Naive thymus-derived CD8-positive, alpha-beta T cell (primary cell): Measurements from ENCODE around the gene FMN1. TPM values are rescaled to one million over a fixed set of nuclear protein-coding genes. Genes with fewer than 3 reads are reported as not detected.
A peak's percentile ranks its signal among the peaks of the same experiment; 100 is the strongest.

Experiments used
- ATAC-seq, 2 donors: fragments of 150-1000 bp; cut with Tn5 transposase in 1 of 2; sonication (Bioruptor Pico), chemical (Tn5 transposase) in 1 of 2; 1 replicate in 1 of 2; 2 replicates in 1 of 2; pipeline ENCODE4 v1.10.0; 2021; ENCODE audit warnings: mild to moderate bottlenecking in 2 of 2, moderate library complexity in 2 of 2
- POLR2A ChIA-PET: fragments of 350-600 bp; sonication (Branson Sonifier 250); formaldehyde crosslinking; loops from one replicate; lab custom pipeline; 2021; ENCODE audit warnings: antibody characterized with exemption; lab: Charles Lee
- DNase-seq, 10 donors: peaks; one replicate each; pipeline versions ENCODE4 v3.0.0 to v3.0.0-alpha.2; 2020 to 2022
- H3K27ac Mint-ChIP-seq, 10 donors: one replicate each; pipeline ENCODE4 v1.8.0; 2020 to 2022; ENCODE audit warnings: mild to moderate bottlenecking in 10 of 10, mixed read lengths in 10 of 10, moderate library complexity in 4 of 10, inconsistent platforms in 1 of 10
- H3K27me3 Mint-ChIP-seq, 5 donors: one replicate each; pipeline ENCODE4 v1.8.0; 2021 to 2022; ENCODE audit warnings: mixed read lengths in 5 of 5
- H3K36me3 Mint-ChIP-seq, 3 donors: one replicate each; pipeline ENCODE4 v1.8.0; 2020 to 2022; ENCODE audit warnings: mixed read lengths in 3 of 3, mild to moderate bottlenecking in 2 of 3, inconsistent platforms in 1 of 3
- H3K4me1 Mint-ChIP-seq, 4 donors: one replicate each; pipeline ENCODE4 v1.8.0; 2021 to 2022; ENCODE audit warnings: mixed read lengths in 4 of 4
- H3K4me3 Mint-ChIP-seq, 10 donors: one replicate each; pipeline ENCODE4 v1.8.0; 2020 to 2022; ENCODE audit warnings: mild to moderate bottlenecking in 10 of 10, mixed read lengths in 10 of 10, moderate library complexity in 6 of 10, inconsistent platforms in 1 of 10
- H3K9me3 Mint-ChIP-seq, 9 donors: one replicate each; pipeline ENCODE4 v1.8.0; 2020 to 2022; ENCODE audit warnings: mixed read lengths in 9 of 9, mild to moderate bottlenecking in 3 of 9, inconsistent platforms in 1 of 9, moderate library complexity in 1 of 9
- polyA plus RNA-seq, 3 donors: library from polyadenylated mRNA; unstranded; fragments of 300-500 nt; fragmentation: Illumina TruSeq; gene quantifications; one replicate each; pipeline ENCODE4 v1.2.3, GENCODE V29; 2021
- total RNA-seq, 8 experiments: library from RNA in 2 of 8; stranded (reverse) in 2 of 8; gene quantifications; one replicate each; pipeline ENCODE4 v1.2.3 and lab custom pipeline; 2021 to 2026

FMN1 gene
- total and polyA plus RNA-seq, 5 experiments from 2014 or later: 0.19 to 0.42 (median 0.21) TPM; not detected in 2

- H3K27ac Mint-ChIP-seq: peak overlapping the region in 6 of 10 donors; percentile 63 to 93 (median 84)
- no peak overlapping the region for H3K4me3 Mint-ChIP-seq
- no peaks in the 10 kb centered on the region for H3K27me3 Mint-ChIP-seq
Measured at GRCh38 chr15:33046329-33046728, 148.2 kb downstream of the FMN1 start.

GRCh38 chr15:33045066-33045810 lies 149.3 kb downstream of the FMN1 start:
- Mint-ChIP-seq H3K9me3 (peaks cover 0 to 32% (median 16%) of the 10 kb centered on the region in 9 donors), H3K4me1 (peaks cover 0 to 16% (median 7%) of the 10 kb centered on the region in 4 donors)
- POLR2A ChIA-PET: no interaction called here

More at GRCh38 chr15:33046329-33046728, 148.2 kb downstream of the FMN1 start:
- ATAC-seq (no peak), DNase-seq (no peak)
- Mint-ChIP-seq H3K9me3 (peaks cover 0 to 32% (median 16%) of the 10 kb centered on the region in 9 donors), H3K36me3 (peaks cover 0 to 29% (median 3%) of the 10 kb centered on the region in 3 donors), H3K4me1 (peaks cover 0 to 16% (median 7%) of the 10 kb centered on the region in 4 donors)
- POLR2A ChIA-PET: no interaction called here

GRCh38 chr15:33044598-33044997 lies 149.9 kb downstream of the FMN1 start:
- Mint-ChIP-seq H3K36me3 (peaks cover 0 to 26% (median 0%) of the 10 kb centered on the region in 3 donors), H3K27ac (peak overlapping the region in 2 of 10 donors; percentile 69 to 85), H3K4me3 (no peak overlapping the region), H3K9me3 (peaks cover 0 to 27% (median 15%) of the 10 kb centered on the region in 9 donors), H3K27me3 (peaks cover 0 to 2% (median 0%) of the 10 kb centered on the region in 5 donors), H3K4me1 (peaks cover 0 to 16% (median 7%) of the 10 kb centered on the region in 4 donors)
- POLR2A ChIA-PET: no interaction called here
- DNase-seq: no peak
- ATAC-seq: no peak

More at GRCh38 chr15:33045066-33045810, 149.3 kb downstream of the FMN1 start:
- H3K27me3 Mint-ChIP-seq: no peaks in the 10 kb centered on the region
- H3K27ac Mint-ChIP-seq: peak overlapping the region in 2 of 10 donors; percentile 53 to 69
- peaks cover 0 to 29% (median 0%) of the 10 kb centered on the region in 3 donors for H3K36me3 Mint-ChIP-seq
- ATAC-seq: no peak
- no peak overlapping the region for H3K4me3 Mint-ChIP-seq
- DNase-seq: no peak

DNA sequence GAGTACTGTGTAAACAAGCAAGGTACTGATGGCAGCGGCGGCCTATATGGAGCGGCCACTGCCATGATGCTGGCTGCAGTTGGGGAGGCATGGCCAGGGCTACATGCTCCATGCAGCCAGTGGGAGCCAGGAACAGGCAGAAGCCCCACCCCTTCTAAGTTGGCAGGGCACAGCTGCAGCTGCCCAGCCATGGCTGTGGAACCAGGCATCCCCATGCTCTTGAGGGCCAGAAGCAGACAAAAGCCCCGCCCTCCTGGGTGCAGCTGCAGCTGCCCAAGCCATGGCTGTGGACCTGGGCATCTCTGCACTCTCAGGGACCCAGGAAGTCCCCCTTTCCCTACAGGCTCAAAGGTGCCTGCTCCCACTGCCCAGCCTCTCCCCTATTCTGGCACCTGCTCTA lies 150.9 kb downstream of the FMN1 start:
- ATAC-seq: no peak
- H3K4me3 Mint-ChIP-seq: no peak overlapping the region

GRCh38 chr15:33040496-33040895 lies 154.0 kb downstream of the FMN1 start:
- Mint-ChIP-seq H3K36me3 (peaks cover 0 to 13% (median 0%) of the 10 kb centered on the region in 3 donors), H3K9me3 (peaks cover 0 to 12% (median 7%) of the 10 kb centered on the region in 9 donors), H3K4me1 (peaks cover 0 to 4% (median 0%) of the 10 kb centered on the region in 4 donors), H3K4me3 (no peak overlapping the region), H3K27me3 (peaks cover 0 to 2% (median 0%) of the 10 kb centered on the region in 5 donors), H3K27ac (no peak overlapping the region)
- POLR2A ChIA-PET: no interaction called here
- ATAC-seq: no peak
- DNase-seq: no peak

More for the DNA sequence above, 150.9 kb downstream of the FMN1 start:
- peaks cover 0 to 16% (median 7%) of the 10 kb centered on the region in 4 donors for H3K4me1 Mint-ChIP-seq
- peaks cover 0 to 2% (median 0%) of the 10 kb centered on the region in 5 donors for H3K27me3 Mint-ChIP-seq
- H3K9me3 Mint-ChIP-seq: peaks cover 0 to 17% (median 12%) of the 10 kb centered on the region in 9 donors
- no peak overlapping the region for H3K27ac Mint-ChIP-seq
- POLR2A ChIA-PET: no interaction called here
- no peak for DNase-seq
- H3K36me3 Mint-ChIP-seq: peaks cover 0 to 17% (median 0%) of the 10 kb centered on the region in 3 donors

GRCh38 chr15:33034588-33034987 lies 159.9 kb downstream of the FMN1 start:
- peaks cover 0 to 4% (median 0%) of the 10 kb centered on the region in 5 donors for H3K27me3 Mint-ChIP-seq
- H3K9me3 Mint-ChIP-seq: no peaks in the 10 kb centered on the region
- no peak overlapping the region for H3K4me3 Mint-ChIP-seq
- peaks cover 0 to 1% (median 0%) of the 10 kb centered on the region in 4 donors for H3K4me1 Mint-ChIP-seq
- H3K27ac Mint-ChIP-seq: no peak overlapping the region
- no peak for DNase-seq
- no peaks in the 10 kb centered on the region for H3K36me3 Mint-ChIP-seq
- POLR2A ChIA-PET: no interaction called here
- ATAC-seq: no peak

GRCh38 chr15:33032053-33032452 lies 162.5 kb downstream of the FMN1 start:
- no peak for ATAC-seq
- POLR2A ChIA-PET: no interaction called here
- no peak overlapping the region for H3K4me3 Mint-ChIP-seq
- H3K4me1 Mint-ChIP-seq: peaks cover 0 to 12% (median 3%) of the 10 kb centered on the region in 4 donors
- H3K9me3 Mint-ChIP-seq: no peaks in the 10 kb centered on the region
- no peak for DNase-seq
- H3K27me3 Mint-ChIP-seq: peaks cover 0 to 4% (median 0%) of the 10 kb centered on the region in 5 donors
- no peak overlapping the region for H3K27ac Mint-ChIP-seq
- H3K36me3 Mint-ChIP-seq: no peaks in the 10 kb centered on the region

- no peak for ATAC-seq
- H3K27me3 Mint-ChIP-seq: peaks cover 0 to 4% (median 0%) of the 10 kb centered on the region in 5 donors
- no peaks in the 10 kb centered on the region for H3K9me3 Mint-ChIP-seq
- no peak for DNase-seq
- POLR2A ChIA-PET: no interaction called here
- peak overlapping the region in 1 of 10 donors; percentile 27 for H3K27ac Mint-ChIP-seq
- no peaks in the 10 kb centered on the region for H3K36me3 Mint-ChIP-seq
- no peak overlapping the region for H3K4me3 Mint-ChIP-seq
- H3K4me1 Mint-ChIP-seq: peaks cover 0 to 12% (median 3%) of the 10 kb centered on the region in 4 donors
Measured at GRCh38 chr15:33031324-33031821, 163.1 kb downstream of the FMN1 start.

DNA sequence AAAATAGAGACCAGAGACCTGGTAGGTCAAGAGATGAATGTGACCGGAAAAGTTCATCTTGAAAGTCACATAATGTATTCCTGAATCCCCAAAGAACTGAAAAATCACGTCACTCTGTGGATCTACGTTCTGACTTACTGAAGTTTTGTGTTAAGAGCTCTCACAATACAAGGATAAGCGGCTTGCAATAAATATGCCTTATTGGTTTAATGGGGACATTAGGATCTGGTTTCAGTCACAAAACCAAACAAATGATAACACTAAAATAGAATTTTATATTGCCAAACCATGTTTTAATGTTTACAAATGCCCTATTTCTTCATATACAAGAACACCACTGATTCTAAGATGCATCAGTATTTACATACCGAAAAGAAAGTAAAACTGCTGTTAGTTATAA lies 164.2 kb downstream of the FMN1 start:
- ATAC-seq (no peak), DNase-seq (no peak)
- no peaks in the 10 kb centered on the region for H3K36me3 Mint-ChIP-seq
- no peaks in the 10 kb centered on the region for H3K9me3 Mint-ChIP-seq
- peak overlapping the region in 2 of 10 donors; percentile 10 to 16 for H3K27ac Mint-ChIP-seq
- peaks cover 0 to 2% (median 0%) of the 10 kb centered on the region in 5 donors for H3K27me3 Mint-ChIP-seq
- POLR2A ChIA-PET: no interaction called here
- H3K4me1 Mint-ChIP-seq: peaks cover 0 to 12% (median 3%) of the 10 kb centered on the region in 4 donors
- no peak overlapping the region for H3K4me3 Mint-ChIP-seq

DNA sequence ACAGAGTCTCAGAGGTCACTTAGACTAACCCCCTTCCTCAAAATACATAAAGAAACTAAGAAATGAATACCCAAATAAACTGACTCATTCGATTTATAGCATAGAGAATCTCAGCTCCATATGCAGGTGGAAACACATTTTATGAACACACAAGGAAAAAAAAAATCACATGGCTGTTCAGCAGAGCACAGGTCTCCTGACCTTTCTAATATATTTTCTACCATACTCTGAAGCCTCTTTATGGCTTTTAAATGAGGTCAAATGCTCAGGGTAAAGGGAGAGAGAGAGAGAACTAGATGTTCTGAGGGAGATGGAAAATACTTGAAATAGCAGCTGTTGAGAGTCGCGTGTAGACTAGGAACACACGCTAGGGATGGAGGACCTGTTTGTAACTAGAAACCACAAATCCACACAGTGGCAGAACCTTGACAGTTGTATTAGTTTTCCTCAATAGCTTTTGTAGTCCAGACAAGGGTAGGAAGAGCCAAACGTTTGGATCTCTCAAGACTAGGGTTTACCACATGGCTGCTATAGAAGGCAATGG lies 165.3 kb downstream of the FMN1 start:
- DNase-seq (no peak), ATAC-seq (no peak)
- POLR2A ChIA-PET: no interaction called here
- Mint-ChIP-seq H3K9me3 (no peaks in the 10 kb centered on the region), H3K27ac (peak overlapping the region in 3 of 10 donors; percentile 30 to 73 (median 37)), H3K27me3 (no peaks in the 10 kb centered on the region), H3K4me3 (peak overlapping the region in 3 of 10 donors; percentile 34 to 53 (median 41)), H3K4me1 (peaks cover 0 to 12% (median 3%) of the 10 kb centered on the region in 4 donors), H3K36me3 (no peaks in the 10 kb centered on the region)

GRCh38 chr15:33028495-33028894 lies 166.0 kb downstream of the FMN1 start:
- H3K4me3 Mint-ChIP-seq: peak overlapping the region in 1 of 10 donors; percentile 41

GRCh38 chr15:33027306-33028035 lies 167.0 kb downstream of the FMN1 start:
- Mint-ChIP-seq H3K4me1 (peaks cover 0 to 15% (median 3%) of the 10 kb centered on the region in 4 donors), H3K36me3 (no peaks in the 10 kb centered on the region), H3K27me3 (peaks cover 0 to 2% (median 0%) of the 10 kb centered on the region in 5 donors), H3K9me3 (no peaks in the 10 kb centered on the region), H3K27ac (peak overlapping the region in 2 of 10 donors; percentile 16 to 81), H3K4me3 (peak overlapping the region in 1 of 10 donors; percentile 58)
- DNase-seq: no peak
- ATAC-seq: no peak
- POLR2A ChIA-PET: no interaction called here

More at GRCh38 chr15:33028495-33028894, 166.0 kb downstream of the FMN1 start:
- POLR2A ChIA-PET: no interaction called here
- ATAC-seq: no peak
- Mint-ChIP-seq H3K27ac (peak overlapping the region in 3 of 10 donors; percentile 30 to 73 (median 37)), H3K4me1 (peaks cover 0 to 14% (median 3%) of the 10 kb centered on the region in 4 donors), H3K27me3 (no peaks in the 10 kb centered on the region), H3K36me3 (no peaks in the 10 kb centered on the region), H3K9me3 (no peaks in the 10 kb centered on the region)
- DNase-seq: no peak
